Osteoblast (primary cell): ENCODE results near the gene CD163L1. TPM values are rescaled to one million over a fixed set of nuclear protein-coding genes. Genes with fewer than 3 reads are reported as not detected.
A peak's percentile ranks its signal among the peaks of the same experiment; 100 is the strongest.

Experiments
- DNase-seq: peaks from one replicate; pipeline ENCODE4 v3.0.0; 2011; ENCODE audit warnings: low spot score, mixed read lengths; ENCODE audit not compliant: insufficient read length; ENCODE audit errors: missing footprints
- H2AFZ ChIP-seq: 2 replicates; pipeline ENCODE4 v1.6.0; 2011; ENCODE audit warnings: mild to moderate bottlenecking, low read length
- H3K27ac ChIP-seq: 2 replicates; pipeline ENCODE4 v1.5.1; 2011; ENCODE audit warnings: mild to moderate bottlenecking, low read depth, low read length, moderate library complexity
- H3K27me3 ChIP-seq: 2 replicates; pipeline ENCODE4 v1.6.0; 2012; ENCODE audit warnings: mild to moderate bottlenecking, control low read depth, inconsistent platforms, low read length, moderate library complexity; ENCODE audit not compliant: insufficient read depth
- H3K36me3 ChIP-seq: 2 replicates; pipeline ENCODE4 v1.5.1; 2011; ENCODE audit warnings: mild to moderate bottlenecking, low read length, control low read depth, moderate library complexity; ENCODE audit not compliant: insufficient read depth
- H3K4me1 ChIP-seq: 2 replicates; pipeline ENCODE4 v1.5.1; 2011; ENCODE audit warnings: mild to moderate bottlenecking, low read length, control low read depth, moderate library complexity; ENCODE audit not compliant: insufficient read depth
- H3K4me2 ChIP-seq: 2 replicates; pipeline ENCODE4 v1.6.0; 2011; ENCODE audit warnings: mild to moderate bottlenecking, low read length; ENCODE audit not compliant: insufficient read depth
- H3K4me3 ChIP-seq: fragments of 200-600 bp; sonication (generic); 3 replicates; pipeline ENCODE4 v1.5.1; 2012; ENCODE audit warnings: mild to moderate bottlenecking, low read length, inconsistent platforms; ENCODE audit not compliant: insufficient read depth
- H3K79me2 ChIP-seq: 2 replicates; pipeline ENCODE4 v1.6.0; 2012; ENCODE audit warnings: mild to moderate bottlenecking, low read length, control low read depth, inconsistent platforms; ENCODE audit not compliant: insufficient read depth
- H3K9me3 ChIP-seq: 2 replicates; pipeline ENCODE4 v1.5.1; 2011; ENCODE audit warnings: low read depth, low read length, control low read depth
- H4K20me1 ChIP-seq: 2 replicates; pipeline ENCODE4 v1.6.0; 2012; ENCODE audit warnings: mild to moderate bottlenecking, low read length, control low read depth; ENCODE audit not compliant: insufficient read depth
- CTCF ChIP-seq: IDR thresholded peaks from 2 replicates; pipeline ENCODE4 v1.5.1; 2011; ENCODE audit warnings: mild to moderate bottlenecking, low read depth, low read length, moderate library complexity; ENCODE audit errors: extremely low read depth
- total RNA-seq: library from RNA; depleted of rRNA; stranded (reverse); fragments of >200 nt; gene quantifications from 2 replicates; pipeline ENCODE4 v1.2.3, GENCODE V29; 2012

CD163L1 gene
- total RNA-seq, 1 donor, result under 0.01 TPM

GRCh38 chr12:7322599-7322998 lies 121.4 kb downstream of the CD163L1 start:
- no peaks in the 10 kb centered on the region for H3K4me1 ChIP-seq
- H3K4me2 ChIP-seq, result no peak overlapping the region
- H3K27me3 ChIP-seq, result no peaks in the 10 kb centered on the region
- no peak for DNase-seq
- no peak overlapping the region for H3K4me3 ChIP-seq
- no peaks in the 10 kb centered on the region for H3K9me3 ChIP-seq
- no peaks in the 10 kb centered on the region for H3K36me3 ChIP-seq
- no peak overlapping the region for H3K27ac ChIP-seq
- H4K20me1 ChIP-seq, result no peaks in the 10 kb centered on the region
- H2AFZ ChIP-seq, result no peak overlapping the region
- H3K79me2 ChIP-seq, result no peaks in the 10 kb centered on the region
- TF ChIP-seq CTCF, result no peak

- Histone ChIP-seq H3K9me3 (no peaks in the 10 kb centered on the region), H3K4me1 (no peaks in the 10 kb centered on the region), H3K4me3 (no peak overlapping the region), H3K36me3 (no peaks in the 10 kb centered on the region), H2AFZ (no peak overlapping the region), H4K20me1 (no peaks in the 10 kb centered on the region), H3K27ac (no peak overlapping the region), H3K27me3 (no peaks in the 10 kb centered on the region), H3K4me2 (no peak overlapping the region), H3K79me2 (no peaks in the 10 kb centered on the region)
- no peak for DNase-seq
- no peak for TF ChIP-seq CTCF
Observed at GRCh38 chr12:7321624-7322023, 122.3 kb downstream of the CD163L1 start.

- no peak overlapping the region for H3K27ac ChIP-seq
- no peaks in the 10 kb centered on the region for H4K20me1 ChIP-seq
- DNase-seq, result no peak
- no peaks in the 10 kb centered on the region for H3K79me2 ChIP-seq
- H3K27me3 ChIP-seq, result no peaks in the 10 kb centered on the region
- H3K36me3 ChIP-seq, result no peaks in the 10 kb centered on the region
- H2AFZ ChIP-seq, result no peak overlapping the region
- TF ChIP-seq CTCF, result peak; percentile 7
- H3K4me1 ChIP-seq, result no peaks in the 10 kb centered on the region
- no peaks in the 10 kb centered on the region for H3K9me3 ChIP-seq
- H3K4me2 ChIP-seq, result no peak overlapping the region
- H3K4me3 ChIP-seq, result no peak overlapping the region
Observed at GRCh38 chr12:7319930-7320329, 124.0 kb downstream of the CD163L1 start.

- TF ChIP-seq CTCF, result no peak
Observed at GRCh38 chr12:7310070-7310469, 133.9 kb downstream of the CD163L1 start.

More at GRCh38 chr12:7310070-7310469, 133.9 kb downstream of the CD163L1 start:
- no peak for DNase-seq
- H3K4me1 ChIP-seq, result no peaks in the 10 kb centered on the region
- no peak overlapping the region for H3K27ac ChIP-seq
- no peaks in the 10 kb centered on the region for H3K79me2 ChIP-seq
- no peak overlapping the region for H3K4me2 ChIP-seq
- no peak overlapping the region for H2AFZ ChIP-seq
- H4K20me1 ChIP-seq, result no peaks in the 10 kb centered on the region
- no peaks in the 10 kb centered on the region for H3K27me3 ChIP-seq
- no peak overlapping the region for H3K4me3 ChIP-seq
- no peaks in the 10 kb centered on the region for H3K9me3 ChIP-seq
- no peaks in the 10 kb centered on the region for H3K36me3 ChIP-seq

Other genes starting within 250 kb of the CD163L1 start
- not detected in 2 replicates for gene ACSM4, start 140.1 kb downstream of the CD163L1 start, total RNA-seq
- gene CD163, start 59.6 kb upstream of the CD163L1 start, total RNA-seq, result under 0.01 TPM in 2 replicates
- gene APOBEC1, start 221.8 kb upstream of the CD163L1 start, total RNA-seq, result not detected in 2 replicates